Measurements from ENCODE around the gene FFAR3.
"Not testable (repeated sequence)": the region's sequence is repeated elsewhere in the genome, so short reads cannot be mapped to it uniquely, and the experiment has no call there.

Gene FFAR3

GRCh38 chr19:35399948-35400772, 41.9 kb downstream of the FFAR3 start:
- in situ Hi-C loops (cut with MboI; ENCODE audit: low sequenced_read_pairs): no loop called here

GRCh38 chr19:35400773-35401100, 42.5 kb downstream of the FFAR3 start:
- in situ Hi-C loops (cut with MboI; ENCODE audit: low sequenced_read_pairs): no loop called here

- in situ Hi-C loops (cut with MboI; ENCODE audit: low sequenced_read_pairs): not testable (repeated sequence)
These were observed 43.2 kb downstream of the FFAR3 start for GRCh38 chr19:35401416-35401815.

- in situ Hi-C loops (cut with MboI; ENCODE audit: low sequenced_read_pairs): no loop called here
These were observed 45.0 kb downstream of the FFAR3 start for GRCh38 chr19:35403116-35403760.

GRCh38 chr19:35404879-35405622, 46.8 kb downstream of the FFAR3 start:
- in situ Hi-C loops (cut with MboI; ENCODE audit: low sequenced_read_pairs): no loop called here

- in situ Hi-C loops (cut with MboI; ENCODE audit: low sequenced_read_pairs): no loop called here
These were observed 49.4 kb downstream of the FFAR3 start for GRCh38 chr19:35407619-35408018.

GRCh38 chr19:35408284-35409171, 50.3 kb downstream of the FFAR3 start:
- in situ Hi-C loops (cut with MboI; ENCODE audit: low sequenced_read_pairs): no loop called here

- in situ Hi-C loops (cut with MboI; ENCODE audit: low sequenced_read_pairs): no loop called here
These were observed 50.9 kb downstream of the FFAR3 start for GRCh38 chr19:35409191-35409590.

All from hTERT RPE-1 (cell line).